ENCODE data around the gene FABP3.

DNA sequence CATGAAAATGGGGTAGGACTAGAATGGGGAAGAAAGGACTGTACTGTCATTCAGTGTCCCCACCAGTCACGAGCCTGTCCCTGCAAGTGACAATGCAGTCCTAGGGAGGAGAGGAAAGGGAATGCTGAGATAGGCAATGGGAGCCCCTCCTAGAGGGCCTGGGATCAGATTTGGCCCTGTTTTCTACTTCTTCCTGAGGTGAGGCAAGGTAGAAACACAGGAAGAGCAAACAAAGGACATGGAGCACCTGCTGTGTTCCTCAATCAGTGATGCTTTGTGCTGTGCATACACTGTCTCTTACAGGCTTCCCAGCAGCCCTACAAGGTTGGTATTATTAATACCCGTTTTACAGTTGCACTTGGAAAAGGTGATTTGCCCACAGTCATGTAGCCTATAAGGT lies 6.1 kb downstream of the FABP3 start:
- TF ChIP-seq CTCF (conservative IDR thresholded peaks at IDR 0.05 in 1 of 2, IDR thresholded peaks at IDR 0.05 in 1 of 2; ENCODE audit: low read depth in 1 of 2, low read length in 2 of 2): no peak
- no peak for TF ChIP-seq EZH2 (IDR thresholded peaks at IDR 0.05; ENCODE audit: low read length, missing control alignments)

All from fibroblast of lung (primary cell).